ENCODE data around the gene LCE2C.

DNA sequence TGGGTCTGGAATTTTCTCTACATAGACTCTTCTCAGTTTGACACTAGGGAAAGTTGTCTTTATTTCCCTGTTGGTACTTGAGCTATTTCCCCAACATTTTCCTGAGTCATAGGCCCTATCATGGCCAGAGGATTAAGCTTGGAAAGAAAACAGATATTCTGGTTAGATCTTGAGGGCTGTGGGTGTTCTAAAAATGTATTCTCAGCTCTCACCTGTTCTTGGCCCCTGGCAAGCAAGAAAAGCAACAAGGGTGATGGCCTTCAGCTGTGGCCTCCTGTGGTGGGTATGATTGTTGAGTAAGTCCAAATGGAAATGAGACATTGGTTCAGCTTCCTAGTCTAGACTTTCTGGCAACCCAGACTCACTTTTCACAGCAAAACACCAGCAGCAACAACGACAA, 34.7 kb upstream of the LCE2C start:
- TF ChIP-seq, protein P1, sequence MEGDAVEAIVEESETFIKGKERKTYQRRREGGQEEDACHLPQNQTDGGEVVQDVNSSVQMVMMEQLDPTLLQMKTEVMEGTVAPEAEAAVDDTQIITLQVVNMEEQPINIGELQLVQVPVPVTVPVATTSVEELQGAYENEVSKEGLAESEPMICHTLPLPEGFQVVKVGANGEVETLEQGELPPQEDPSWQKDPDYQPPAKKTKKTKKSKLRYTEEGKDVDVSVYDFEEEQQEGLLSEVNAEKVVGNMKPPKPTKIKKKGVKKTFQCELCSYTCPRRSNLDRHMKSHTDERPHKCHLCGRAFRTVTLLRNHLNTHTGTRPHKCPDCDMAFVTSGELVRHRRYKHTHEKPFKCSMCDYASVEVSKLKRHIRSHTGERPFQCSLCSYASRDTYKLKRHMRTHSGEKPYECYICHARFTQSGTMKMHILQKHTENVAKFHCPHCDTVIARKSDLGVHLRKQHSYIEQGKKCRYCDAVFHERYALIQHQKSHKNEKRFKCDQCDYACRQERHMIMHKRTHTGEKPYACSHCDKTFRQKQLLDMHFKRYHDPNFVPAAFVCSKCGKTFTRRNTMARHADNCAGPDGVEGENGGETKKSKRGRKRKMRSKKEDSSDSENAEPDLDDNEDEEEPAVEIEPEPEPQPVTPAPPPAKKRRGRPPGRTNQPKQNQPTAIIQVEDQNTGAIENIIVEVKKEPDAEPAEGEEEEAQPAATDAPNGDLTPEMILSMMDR (IDR thresholded peaks at IDR 0.05; ENCODE audit: low read depth, low read length), result no peak
- no peak for TF ChIP-seq POLR2A (IDR thresholded peaks at IDR 0.05; ENCODE audit: extremely low read depth, insufficient read length)

Data from NB4 (cell line).